Trophoblast cell (in vitro differentiated cells and primary cell): ENCODE data around the gene NUDT17.

Source experiments
- DNase-seq, 2 donors: peaks; one replicate each; pipeline ENCODE4 v3.0.0-alpha.2; 2016
- H2AFZ ChIP-seq: 2 replicates; pipeline ENCODE4 v1.6.1; 2013; ENCODE audit warnings: low read length, moderate library complexity, mild to moderate bottlenecking; ENCODE audit not compliant: insufficient read depth, poor library complexity
- H2AK5ac ChIP-seq: 2 replicates; pipeline ENCODE4 v1.6.1; 2013; ENCODE audit warnings: mild to moderate bottlenecking, low read length
- H2BK120ac ChIP-seq: 2 replicates; pipeline ENCODE4 v1.6.1; 2013; ENCODE audit warnings: low read length, mild to moderate bottlenecking, moderate library complexity; ENCODE audit not compliant: insufficient read depth, poor library complexity
- H2BK12ac ChIP-seq: 2 replicates; pipeline ENCODE4 v1.6.1; 2013; ENCODE audit warnings: mild to moderate bottlenecking, low read length, moderate library complexity
- H2BK5ac ChIP-seq: 2 replicates; pipeline ENCODE4 v1.6.1; 2013; ENCODE audit warnings: low read length, low read depth, moderate library complexity, mild to moderate bottlenecking; ENCODE audit not compliant: poor library complexity
- H3K14ac ChIP-seq: 2 replicates; pipeline ENCODE4 v1.6.1; 2013; ENCODE audit warnings: mild to moderate bottlenecking, low read length
- H3K18ac ChIP-seq: 2 replicates; pipeline ENCODE4 v1.6.1; 2013; ENCODE audit warnings: mild to moderate bottlenecking, low read length
- H3K23ac ChIP-seq: 2 replicates; pipeline ENCODE4 v1.6.1; 2013; ENCODE audit warnings: low read length
- H3K27ac ChIP-seq: 2 replicates; pipeline ENCODE4 v1.5.1; 2013; ENCODE audit warnings: low read depth, mild to moderate bottlenecking, inconsistent platforms, low read length, moderate library complexity
- H3K27me3 ChIP-seq: 2 replicates; pipeline ENCODE4 v1.6.1; 2013; ENCODE audit warnings: inconsistent platforms, mild to moderate bottlenecking, low read length, moderate library complexity; ENCODE audit not compliant: insufficient read depth
- H3K36me3 ChIP-seq, 2 experiments: 1 replicate in 1 of 2; 2 replicates in 1 of 2; pipeline ENCODE4 v1.6.1; 2013; ENCODE audit warnings: low read length in 2 of 2, mild to moderate bottlenecking in 2 of 2, moderate library complexity in 1 of 2; ENCODE audit not compliant: insufficient read depth in 2 of 2, control insufficient read depth in 1 of 2
- H3K4ac ChIP-seq: 2 replicates; pipeline ENCODE4 v1.6.1; 2013; ENCODE audit warnings: low read depth, mild to moderate bottlenecking, low read length, moderate library complexity
- H3K4me1 ChIP-seq, 2 experiments: 1 replicate in 1 of 2; 2 replicates in 1 of 2; pipeline ENCODE4 v1.6.1; 2013; ENCODE audit warnings: low read length in 2 of 2, mild to moderate bottlenecking in 2 of 2, moderate library complexity in 1 of 2; ENCODE audit not compliant: insufficient read depth in 2 of 2, control insufficient read depth in 1 of 2
- H3K4me2 ChIP-seq: 2 replicates; pipeline ENCODE4 v1.6.1; 2013; ENCODE audit warnings: inconsistent platforms, mild to moderate bottlenecking, low read length, moderate library complexity
- H3K4me3 ChIP-seq: 2 replicates; pipeline ENCODE4 v1.5.1; 2013; ENCODE audit warnings: mild to moderate bottlenecking, low read depth, low read length, inconsistent platforms
- H3K79me1 ChIP-seq: one replicate; pipeline ENCODE4 v1.6.1; 2013; ENCODE audit warnings: low read length
- H3K79me2 ChIP-seq: 2 replicates; pipeline ENCODE4 v1.6.1; 2013; ENCODE audit warnings: low read length, mild to moderate bottlenecking; ENCODE audit not compliant: control insufficient read depth, insufficient read depth, poor library complexity
- H3K9ac ChIP-seq: 2 replicates; pipeline ENCODE4 v1.6.1; 2013; ENCODE audit warnings: mild to moderate bottlenecking, low read length
- H3K9me3 ChIP-seq: 2 replicates; pipeline ENCODE4 v1.6.1; 2013; ENCODE audit warnings: low read depth, mild to moderate bottlenecking, control low read depth, inconsistent platforms, low read length; ENCODE audit not compliant: insufficient read depth
- H4K12ac ChIP-seq: 2 replicates; pipeline ENCODE4 v1.6.1; 2013; ENCODE audit warnings: low read depth, mild to moderate bottlenecking, low read length, moderate library complexity
- H4K8ac ChIP-seq: 2 replicates; pipeline ENCODE4 v1.6.1; 2013; ENCODE audit warnings: low read depth, mild to moderate bottlenecking, low read length, moderate library complexity
- H4K91ac ChIP-seq: one replicate; pipeline ENCODE4 v1.6.1; 2013; ENCODE audit warnings: low read depth, mild to moderate bottlenecking, low read length, moderate library complexity
- WGBS: extraction: QIAGEN DNeasy Blood & Tissue Kit; methylation state at CpG from one replicate; pipeline ENCODE4 v1.1.7; 2013; ENCODE audit warnings: missing lambda C conversion rate; ENCODE audit not compliant: insufficient read length, insufficient coverage; ENCODE audit errors: extremely low coverage; 5-methylcytosine and 5-hydroxymethylcytosine counted together

NUDT17 gene

GRCh38 chr1:145891143-145891542 is 45.7 kb downstream of the NUDT17 start:
- H4K91ac ChIP-seq: no peak overlapping the region
- H3K23ac ChIP-seq: no peak overlapping the region
- no peak overlapping the region for H4K8ac ChIP-seq
- DNase-seq: no peak
- peaks cover 0 to 8% of the 10 kb centered on the region in 2 experiments for H3K4me1 ChIP-seq
- H2AK5ac ChIP-seq: no peak overlapping the region
- no CpG with 5 or more reads among the region's 1 CpG for WGBS
- H3K79me2 ChIP-seq: no peaks in the 10 kb centered on the region
- no peaks in the 10 kb centered on the region for H3K27me3 ChIP-seq
- H2BK5ac ChIP-seq: no peak overlapping the region
- H2BK120ac ChIP-seq: no peak overlapping the region
- H3K36me3 ChIP-seq: no peaks in the 10 kb centered on the region
- no peak overlapping the region for H3K18ac ChIP-seq
- no peak overlapping the region for H3K9ac ChIP-seq
- no peak overlapping the region for H3K27ac ChIP-seq
- no peak overlapping the region for H3K4me3 ChIP-seq
- no peak overlapping the region for H3K4me2 ChIP-seq
- H3K14ac ChIP-seq: no peak overlapping the region
- H3K4ac ChIP-seq: no peak overlapping the region
- H3K9me3 ChIP-seq: no peaks in the 10 kb centered on the region
- H4K12ac ChIP-seq: no peak overlapping the region
- H2AFZ ChIP-seq: no peak overlapping the region
- peaks cover 5% of the 10 kb centered on the region for H3K79me1 ChIP-seq
- no peak overlapping the region for H2BK12ac ChIP-seq

GRCh38 chr1:145891587-145892485 is 46.4 kb downstream of the NUDT17 start:
- H4K91ac ChIP-seq: peak overlapping the region; percentile 78
- H3K4me1 ChIP-seq: peaks cover 0 to 8% of the 10 kb centered on the region in 2 experiments
- H2BK120ac ChIP-seq: no peak overlapping the region
- peak overlapping the region; percentile 56 for H2AFZ ChIP-seq
- H3K4ac ChIP-seq: no peak overlapping the region
- no peak overlapping the region for H2BK12ac ChIP-seq
- H3K79me1 ChIP-seq: peaks cover 5% of the 10 kb centered on the region
- H3K4me3 ChIP-seq: no peak overlapping the region
- no peak overlapping the region for H2AK5ac ChIP-seq
- H3K79me2 ChIP-seq: no peaks in the 10 kb centered on the region
- no peak overlapping the region for H4K12ac ChIP-seq
- H2BK5ac ChIP-seq: peak overlapping the region; percentile 28
- H3K14ac ChIP-seq: peak overlapping the region; percentile 47
- no peaks in the 10 kb centered on the region for H3K36me3 ChIP-seq
- no peak overlapping the region for H3K9ac ChIP-seq
- H3K4me2 ChIP-seq: peak overlapping the region; percentile 37
- no peak overlapping the region for H3K23ac ChIP-seq
- H4K8ac ChIP-seq: peak overlapping the region; percentile 69
- DNase-seq: peak; percentile 86 to 91
- no peak overlapping the region for H3K18ac ChIP-seq
- no peaks in the 10 kb centered on the region for H3K27me3 ChIP-seq
- H3K9me3 ChIP-seq: no peaks in the 10 kb centered on the region
- H3K27ac ChIP-seq: peak overlapping the region; percentile 19
- WGBS: no CpG with 5 or more reads among the region's 6 CpGs

- H3K4me2 ChIP-seq: peak overlapping the region; percentile 37
- H4K8ac ChIP-seq: peak overlapping the region; percentile 69
- H2BK120ac ChIP-seq: peak overlapping the region; percentile 73
- no peak overlapping the region for H3K23ac ChIP-seq
- H3K4me3 ChIP-seq: no peak overlapping the region
- no peak for DNase-seq
- peaks cover 0 to 8% of the 10 kb centered on the region in 2 experiments for H3K4me1 ChIP-seq
- H2BK12ac ChIP-seq: peak overlapping the region; percentile 75
- H2BK5ac ChIP-seq: peak overlapping the region; percentile 28
- peak overlapping the region; percentile 78 for H4K91ac ChIP-seq
- H3K9me3 ChIP-seq: no peaks in the 10 kb centered on the region
- no CpG with 5 or more reads among the region's 3 CpGs for WGBS
- no peak overlapping the region for H3K4ac ChIP-seq
- peak overlapping the region; percentile 56 for H2AFZ ChIP-seq
- peak overlapping the region; percentile 38 for H4K12ac ChIP-seq
- H3K14ac ChIP-seq: peak overlapping the region; percentile 47
- H3K18ac ChIP-seq: no peak overlapping the region
- no peaks in the 10 kb centered on the region for H3K27me3 ChIP-seq
- no peak overlapping the region for H2AK5ac ChIP-seq
- H3K79me1 ChIP-seq: peaks cover 5% of the 10 kb centered on the region
- H3K79me2 ChIP-seq: no peaks in the 10 kb centered on the region
- peak overlapping the region; percentile 19 for H3K27ac ChIP-seq
- H3K36me3 ChIP-seq: no peaks in the 10 kb centered on the region
- H3K9ac ChIP-seq: no peak overlapping the region
These were observed 47.2 kb downstream of the NUDT17 start for GRCh38 chr1:145892486-145893087.

- no peak overlapping the region for H3K27ac ChIP-seq
- H3K14ac ChIP-seq: no peak overlapping the region
- no peak for DNase-seq
- H3K9me3 ChIP-seq: no peaks in the 10 kb centered on the region
- H3K4me3 ChIP-seq: no peak overlapping the region
- H3K9ac ChIP-seq: no peak overlapping the region
- H3K79me2 ChIP-seq: no peaks in the 10 kb centered on the region
- peak overlapping the region; percentile 62 for H2BK12ac ChIP-seq
- H2BK5ac ChIP-seq: no peak overlapping the region
- H4K12ac ChIP-seq: no peak overlapping the region
- no peak overlapping the region for H3K4me2 ChIP-seq
- H3K23ac ChIP-seq: no peak overlapping the region
- no peak overlapping the region for H3K4ac ChIP-seq
- H3K79me1 ChIP-seq: peaks cover 5% of the 10 kb centered on the region
- no peak overlapping the region for H4K91ac ChIP-seq
- no peaks in the 10 kb centered on the region for H3K36me3 ChIP-seq
- peak overlapping the region; percentile 29 for H2AK5ac ChIP-seq
- no peak overlapping the region for H4K8ac ChIP-seq
- WGBS: no CpG with 5 or more reads among the region's 7 CpGs
- H3K4me1 ChIP-seq: peaks cover 0 to 8% of the 10 kb centered on the region in 2 experiments
- H3K18ac ChIP-seq: no peak overlapping the region
- peak overlapping the region; percentile 64 for H2BK120ac ChIP-seq
- H2AFZ ChIP-seq: no peak overlapping the region
- H3K27me3 ChIP-seq: no peaks in the 10 kb centered on the region
These were observed 48.1 kb downstream of the NUDT17 start for GRCh38 chr1:145893306-145894055.
